KG1 (cell line): Measurements from ENCODE around the gene SH2D2A.

ENCODE experiments used
- DNase-seq: peaks from one replicate; lab custom pipeline; 2025; lab: John Stamatoyannopoulos, UW

SH2D2A gene

DNA sequence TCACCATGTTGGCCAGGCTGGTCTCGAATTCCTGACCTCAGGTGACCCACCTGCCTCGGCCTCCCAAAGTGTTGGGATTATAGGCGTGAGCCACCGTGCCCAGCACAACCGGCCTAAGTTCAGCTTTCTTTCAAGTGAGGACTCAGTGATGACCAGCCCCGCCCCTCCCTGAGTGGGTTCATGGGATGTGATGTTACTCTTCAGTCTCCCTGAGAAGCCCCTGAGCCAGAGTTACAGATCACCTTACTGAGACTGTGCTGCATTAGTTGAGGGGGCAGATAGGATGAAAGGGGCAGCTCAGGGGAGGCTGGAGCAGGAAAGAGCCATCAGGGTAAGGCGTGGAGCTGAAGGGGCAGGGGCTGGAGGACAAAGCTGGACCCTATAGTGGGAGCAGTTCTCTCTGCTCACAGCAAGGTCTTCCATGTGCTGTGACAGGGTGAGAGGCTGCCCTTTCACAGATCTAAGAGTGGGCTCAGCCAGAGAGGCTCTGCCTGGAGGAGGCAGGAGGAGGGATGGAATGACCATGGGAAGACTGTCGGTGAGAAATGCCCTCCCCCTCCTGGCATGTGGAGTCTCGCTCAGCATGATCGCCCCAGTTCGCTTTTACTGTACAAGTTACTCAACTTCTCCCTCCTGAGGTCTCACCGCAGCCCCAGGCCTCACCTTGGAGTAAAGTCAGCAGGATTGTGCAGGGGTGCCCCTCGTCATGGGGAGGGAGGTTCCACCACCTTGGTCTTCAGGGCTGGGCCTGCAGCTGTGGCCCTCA lies 13.4 kb downstream of the SH2D2A start:
- no peak for DNase-seq

DNA sequence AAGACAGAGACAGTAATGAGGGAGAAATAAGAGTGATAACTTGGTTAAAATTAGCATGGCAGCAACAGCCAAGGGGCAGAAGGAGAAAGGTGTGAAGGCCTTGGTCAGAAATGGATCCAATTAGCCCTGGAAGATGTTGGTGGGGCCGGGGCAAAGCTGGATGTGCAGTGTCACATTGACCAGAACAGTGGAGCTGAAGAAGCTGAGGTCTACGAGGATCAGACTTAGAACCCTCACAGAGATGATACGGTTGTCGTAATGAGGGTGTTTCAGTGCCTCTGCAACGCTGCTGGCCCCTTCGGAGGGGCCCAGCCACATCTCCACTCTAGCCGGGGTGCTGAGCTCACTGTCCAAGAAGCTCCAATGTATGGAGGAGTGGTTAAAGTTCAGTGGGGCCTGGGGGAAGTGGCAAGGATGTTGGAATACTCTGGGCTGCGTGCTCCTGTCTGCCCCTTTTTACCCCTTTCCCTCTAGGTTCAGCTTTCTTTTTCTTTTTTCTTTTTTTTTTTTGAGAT lies 14.2 kb downstream of the SH2D2A start:
- DNase-seq, result no peak

DNA sequence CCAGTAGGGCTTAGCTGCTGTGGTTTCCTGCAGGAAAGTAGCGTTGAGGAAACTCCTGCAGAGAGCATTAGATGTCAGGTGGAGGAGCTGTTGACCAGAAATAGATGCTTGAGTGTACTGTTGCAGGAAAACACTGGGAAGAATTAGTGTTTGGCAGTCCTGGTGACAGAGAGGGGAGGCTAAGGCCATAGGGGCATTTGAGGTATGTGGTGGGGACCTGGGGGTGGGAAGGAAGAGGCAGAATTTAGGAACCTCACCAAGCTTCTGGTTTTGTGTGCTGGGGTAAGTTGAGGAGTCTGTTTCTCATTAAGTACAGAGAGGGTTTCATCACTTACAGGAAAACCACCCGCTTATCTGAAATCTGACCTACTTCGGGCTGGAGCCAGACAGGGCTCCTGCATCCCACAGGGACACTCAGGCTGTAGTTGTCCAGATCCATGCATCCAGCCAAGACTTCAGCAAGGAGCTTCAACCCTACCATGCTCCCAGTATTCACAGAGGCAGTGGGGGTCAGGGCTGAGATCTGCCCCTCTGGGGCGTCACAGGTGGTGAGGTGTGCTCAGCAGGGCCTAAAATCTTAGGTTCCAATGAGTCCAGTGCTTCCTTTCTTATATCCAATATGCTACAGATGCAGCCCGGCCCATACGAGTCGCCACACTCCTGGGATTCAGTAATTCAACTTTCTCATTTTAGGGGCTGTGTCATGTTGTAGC lies 15.1 kb downstream of the SH2D2A start:
- no peak for DNase-seq

DNA sequence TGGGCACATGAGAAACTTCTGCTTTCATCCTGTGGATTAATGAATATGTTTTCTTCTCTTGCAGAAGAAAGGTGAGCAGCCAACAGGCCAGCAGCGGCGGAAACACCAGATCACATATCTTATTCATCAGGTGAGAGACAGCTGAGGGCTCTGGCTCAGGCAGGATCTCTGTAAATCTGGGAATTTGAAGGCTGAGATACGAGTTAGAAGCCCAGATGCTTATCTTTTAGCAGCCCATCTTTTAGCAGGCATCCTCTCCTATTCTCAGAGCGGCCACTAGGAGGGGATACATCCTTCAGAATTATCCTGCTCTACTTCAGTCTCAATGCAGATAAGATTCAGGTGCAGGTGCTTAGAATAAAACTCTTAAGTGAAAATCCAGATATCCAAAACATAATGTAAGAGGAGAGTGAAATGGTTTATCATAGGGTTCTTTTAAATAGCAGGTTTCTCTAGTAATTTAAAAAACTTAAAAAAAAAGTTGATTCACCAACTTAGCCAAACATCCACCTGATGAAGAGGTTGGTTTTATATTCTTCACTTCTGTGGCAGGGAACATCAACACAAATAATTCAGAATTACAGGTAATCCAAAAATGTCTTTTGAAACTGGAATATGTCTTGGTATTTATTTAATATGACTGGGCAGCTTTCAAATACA lies 19.3 kb downstream of the SH2D2A start:
- DNase-seq, result peak; percentile 10

DNA sequence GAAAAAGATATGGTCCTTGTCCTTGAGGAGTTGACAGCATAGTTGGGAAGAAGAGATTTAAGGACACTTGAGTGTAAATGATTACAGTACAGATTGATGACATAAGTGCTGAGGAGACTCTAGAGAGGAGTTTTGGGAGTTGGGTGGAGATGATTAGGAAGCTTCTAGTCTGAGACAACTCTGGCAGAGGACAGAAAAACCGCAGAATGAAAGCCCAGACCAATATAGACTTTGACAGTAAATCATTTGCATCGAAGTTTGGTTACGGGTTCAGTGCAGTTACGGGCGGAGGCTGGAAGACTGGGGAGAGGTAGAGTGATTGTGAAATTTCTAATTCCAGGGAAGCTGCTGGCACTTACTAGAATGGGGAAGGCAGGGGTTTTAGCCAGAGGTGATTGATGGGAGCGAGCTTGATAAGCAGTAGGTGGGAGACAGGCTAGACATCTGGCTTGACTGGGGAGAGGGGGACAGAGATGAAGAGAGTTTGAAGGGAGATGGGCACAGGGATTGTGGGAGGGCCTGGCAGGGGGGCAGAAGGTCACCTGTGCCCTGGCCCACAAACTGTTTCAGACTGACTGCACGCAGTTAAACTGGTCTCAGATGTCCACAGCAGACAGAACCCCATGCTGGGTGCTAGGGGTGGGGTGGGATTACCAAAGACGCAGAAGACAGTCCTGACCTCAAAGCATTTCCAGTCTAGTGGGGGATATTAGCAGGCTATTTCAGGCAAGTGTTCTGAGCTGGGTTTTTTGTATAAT lies 20.1 kb downstream of the SH2D2A start:
- no peak for DNase-seq

DNA sequence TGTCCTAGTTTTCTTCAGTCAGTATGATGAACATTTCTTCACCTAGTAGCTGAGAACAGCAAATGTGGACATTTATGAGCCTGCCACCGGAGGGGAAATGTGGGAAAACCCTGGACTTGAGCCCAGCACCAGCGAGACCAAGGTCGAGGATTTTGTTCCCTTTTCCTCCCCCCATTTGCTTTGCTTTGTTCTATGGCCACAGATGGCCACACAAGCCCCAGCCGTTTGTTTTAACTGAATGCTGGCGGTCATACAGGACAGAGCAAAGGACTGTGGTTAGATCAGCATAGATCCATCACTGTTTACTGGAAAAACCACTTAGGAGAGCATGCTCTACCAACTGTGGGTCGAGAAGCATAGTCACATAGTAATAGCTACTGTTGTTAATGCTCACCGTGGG lies 20.9 kb downstream of the SH2D2A start:
- no peak for DNase-seq

DNA sequence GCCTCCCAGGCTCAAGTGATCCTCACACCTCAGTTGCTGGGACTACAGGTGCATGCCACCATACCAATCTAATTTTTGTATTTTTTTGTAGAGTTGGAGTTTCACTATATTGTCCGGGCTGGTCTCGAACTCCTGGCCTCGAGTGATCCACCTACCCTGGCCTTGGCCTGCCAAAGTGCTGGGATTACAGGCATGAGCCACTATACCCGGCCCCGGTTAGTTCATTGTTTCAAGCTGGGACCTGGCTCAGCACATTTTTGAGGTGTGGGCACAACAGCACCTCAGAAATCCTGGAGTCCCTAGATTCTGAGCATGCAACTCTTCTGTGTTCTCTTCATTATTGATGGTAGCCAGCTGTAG lies 21.3 kb downstream of the SH2D2A start:
- no peak for DNase-seq

DNA sequence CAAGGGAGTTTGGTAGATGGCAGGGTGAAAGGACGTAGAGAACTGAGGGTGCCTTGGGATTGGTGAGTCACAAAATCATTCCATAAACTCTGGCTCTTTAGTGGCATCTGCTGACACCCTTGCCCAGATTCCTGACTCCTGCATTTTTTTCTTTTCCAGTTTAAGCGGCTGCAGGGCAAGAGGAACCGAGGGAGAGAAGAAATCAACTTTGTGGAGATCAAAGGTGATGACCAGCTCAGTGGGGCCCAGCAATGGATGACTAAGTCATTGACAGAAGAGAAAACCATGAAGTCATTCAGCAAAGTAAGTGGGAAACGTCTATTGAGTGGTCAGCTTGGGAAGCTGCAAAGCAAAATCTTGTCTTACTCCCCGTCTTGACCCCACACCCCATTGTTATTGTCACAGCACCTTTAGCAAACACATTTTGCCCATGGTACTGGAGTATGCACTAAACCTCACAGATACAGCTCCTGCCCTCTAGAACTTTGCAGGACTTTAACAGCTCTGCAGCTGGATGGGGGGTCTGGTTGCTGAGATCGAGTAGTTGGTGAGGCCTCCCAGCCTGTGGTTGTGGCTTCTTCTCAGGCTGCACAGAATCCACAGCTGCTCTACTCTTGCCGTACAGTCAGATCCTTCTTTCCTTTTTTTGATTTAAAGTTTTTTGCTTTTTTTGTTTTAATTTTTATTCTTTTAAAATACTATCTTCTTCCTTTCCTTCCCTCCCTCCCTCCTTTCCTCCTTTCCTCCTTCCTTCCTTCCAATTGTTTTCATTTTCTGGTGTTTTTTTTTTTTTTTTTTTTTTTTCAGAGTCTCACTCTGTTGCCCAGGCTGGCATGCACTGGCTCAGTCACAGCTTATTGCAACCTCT lies 21.9 kb downstream of the SH2D2A start:
- DNase-seq, result no peak

DNA sequence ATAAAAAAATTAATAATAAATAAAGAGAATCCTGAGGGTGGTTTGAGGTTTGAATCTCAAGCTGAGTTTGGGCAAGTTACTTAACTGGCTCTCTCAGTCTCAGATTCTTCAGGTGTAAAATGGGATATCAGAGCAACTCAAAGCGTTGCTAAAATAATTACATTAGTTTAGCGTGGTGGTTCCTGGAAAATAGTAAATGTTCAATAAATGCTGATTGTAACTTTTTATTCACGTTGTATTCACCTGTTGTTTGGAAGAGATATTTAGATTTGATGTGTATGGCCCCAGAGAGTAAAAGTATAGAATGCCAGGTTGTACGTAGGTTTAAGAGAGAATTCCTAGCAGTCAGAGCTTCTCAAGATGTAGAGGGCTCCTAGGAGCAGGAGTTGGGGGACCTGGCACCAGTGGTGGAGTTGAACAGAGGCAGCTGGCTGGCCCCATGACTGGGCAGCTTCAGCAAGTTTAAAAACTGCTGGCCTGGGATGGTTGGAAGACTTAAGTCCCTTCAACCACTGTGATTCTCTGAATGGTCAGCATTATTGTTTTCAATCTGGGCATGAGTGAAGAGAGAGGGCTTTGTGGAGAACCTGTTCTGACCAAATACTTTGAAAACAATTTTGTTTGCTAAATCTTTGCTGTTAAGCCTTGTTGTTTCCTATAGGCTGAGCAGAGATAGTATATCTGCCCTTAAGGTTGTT lies 26.9 kb downstream of the SH2D2A start:
- DNase-seq, result no peak

DNA sequence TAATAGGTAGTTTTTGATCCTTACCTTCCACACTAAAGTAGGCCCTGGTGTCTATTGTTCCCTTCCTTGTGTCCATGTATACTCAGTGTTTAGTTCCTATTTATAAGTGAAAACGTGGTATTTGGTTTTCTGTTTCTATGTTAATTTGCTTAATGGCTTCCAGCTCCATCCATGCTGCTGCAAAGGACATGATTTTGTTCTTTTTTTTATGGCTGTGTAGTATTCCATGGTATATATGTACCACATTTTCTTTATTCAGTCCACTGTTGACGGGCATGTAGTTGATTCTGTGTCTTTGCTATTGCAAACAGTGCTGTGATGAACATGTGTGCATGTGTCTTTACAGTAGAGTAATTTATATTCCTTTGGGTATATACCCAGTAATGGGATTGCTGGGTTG lies 28.5 kb downstream of the SH2D2A start:
- DNase-seq, result no peak

DNA sequence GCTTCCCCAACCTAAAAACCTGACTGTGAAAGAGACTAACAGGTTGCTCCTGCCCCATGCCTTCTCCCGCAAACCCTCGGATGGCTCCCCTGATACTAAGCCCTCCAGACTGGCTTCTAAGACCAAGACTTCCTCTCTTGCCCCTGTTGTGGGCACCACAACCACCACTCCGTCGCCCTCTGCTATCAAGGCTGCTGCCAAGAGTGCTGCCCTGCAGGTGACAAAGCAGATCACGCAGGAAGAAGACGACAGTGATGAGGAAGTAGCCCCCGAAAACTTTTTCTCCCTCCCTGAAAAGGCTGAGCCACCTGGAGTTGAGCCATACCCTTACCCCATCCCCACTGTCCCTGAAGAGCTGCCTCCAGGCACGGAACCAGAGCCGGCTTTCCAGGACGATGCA lies 30.0 kb downstream of the SH2D2A start:
- no peak for DNase-seq

DNA sequence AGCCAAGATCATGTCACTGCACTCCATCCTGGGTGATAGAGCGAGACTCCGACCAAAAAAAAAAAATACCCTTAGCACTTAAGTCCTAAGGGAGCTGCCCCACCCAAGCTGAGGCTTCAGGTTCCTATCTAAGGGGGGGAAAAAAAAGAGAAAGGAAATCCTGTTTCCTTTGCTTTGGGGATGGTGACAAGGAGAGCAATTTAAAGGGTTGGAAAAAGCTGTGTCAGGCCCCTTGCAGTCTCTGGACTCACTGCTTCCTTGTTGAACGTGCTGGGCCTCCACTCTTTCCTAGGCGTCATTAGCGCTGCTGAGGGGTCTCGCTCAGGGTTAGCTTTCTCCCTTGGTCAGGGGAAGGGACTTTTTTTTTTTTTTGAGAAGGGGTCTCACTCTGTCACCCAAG lies 31.2 kb downstream of the SH2D2A start:
- no peak for DNase-seq

DNA sequence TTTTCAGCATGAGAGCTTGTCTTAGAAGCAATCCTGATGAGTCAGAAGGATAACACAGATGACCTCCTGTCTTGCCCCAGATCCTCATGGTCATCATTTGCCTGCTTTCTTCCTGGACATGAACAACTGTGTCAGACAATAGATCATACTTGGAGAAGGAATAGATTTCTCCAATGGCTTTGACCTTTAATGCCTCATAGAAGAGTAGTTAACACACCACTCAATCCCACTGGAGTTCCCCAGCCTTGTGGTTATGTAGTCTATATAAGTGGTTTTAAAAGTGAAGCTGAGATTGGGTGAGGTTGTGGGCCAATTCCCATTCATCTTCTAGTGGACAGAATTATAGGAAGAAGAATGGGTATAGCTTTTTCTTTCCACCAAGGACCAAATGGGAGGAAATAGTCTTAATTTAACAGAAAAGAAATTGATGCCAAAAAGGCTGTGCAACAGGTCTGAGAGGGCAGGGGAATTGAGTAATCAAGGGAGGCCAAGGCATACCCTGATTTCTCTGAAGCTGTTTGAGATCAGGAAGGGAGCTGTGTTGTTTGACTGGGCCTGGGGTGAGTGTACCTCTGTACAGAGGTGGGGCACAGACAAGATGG lies 35.0 kb downstream of the SH2D2A start:
- no peak for DNase-seq

DNA sequence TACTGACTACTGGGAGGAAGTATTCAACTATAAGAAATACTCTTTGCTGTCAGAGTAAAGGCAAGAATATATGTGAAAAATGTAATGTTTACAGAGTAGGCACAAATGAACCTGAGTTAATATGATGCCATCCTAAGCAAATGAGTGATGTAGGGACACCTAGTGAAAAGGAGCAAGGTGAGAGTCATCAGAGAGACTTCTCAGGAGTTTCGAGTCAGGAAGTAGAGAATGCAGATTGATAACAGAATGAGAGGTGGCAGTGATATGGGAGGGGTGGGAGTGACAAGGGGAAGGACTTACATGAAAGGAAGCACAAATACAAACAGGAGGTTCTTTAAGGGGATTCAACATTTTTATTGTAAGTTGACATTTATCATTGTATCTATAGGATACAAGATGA lies 39.1 kb downstream of the SH2D2A start:
- DNase-seq, result no peak

DNA sequence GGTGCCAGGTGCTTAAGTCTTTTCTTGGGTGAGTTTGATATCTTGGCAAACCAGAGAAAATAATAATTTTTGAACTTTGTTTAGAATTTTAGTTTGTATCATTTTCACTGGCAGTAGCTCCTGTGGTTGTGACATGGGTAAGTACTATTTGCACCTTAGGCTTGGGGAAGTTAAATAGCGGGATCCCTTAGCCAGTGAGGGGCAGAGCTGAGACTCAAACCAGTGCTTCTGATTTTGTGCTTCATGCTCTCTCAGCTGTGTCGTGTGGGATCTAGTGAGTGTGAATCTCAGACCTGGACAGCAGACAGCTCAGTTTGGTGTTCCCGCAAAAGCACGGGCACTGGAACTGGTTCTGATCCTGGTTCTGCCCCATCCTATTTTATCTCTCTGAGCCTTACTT lies 39.7 kb downstream of the SH2D2A start:
- no peak for DNase-seq

DNA sequence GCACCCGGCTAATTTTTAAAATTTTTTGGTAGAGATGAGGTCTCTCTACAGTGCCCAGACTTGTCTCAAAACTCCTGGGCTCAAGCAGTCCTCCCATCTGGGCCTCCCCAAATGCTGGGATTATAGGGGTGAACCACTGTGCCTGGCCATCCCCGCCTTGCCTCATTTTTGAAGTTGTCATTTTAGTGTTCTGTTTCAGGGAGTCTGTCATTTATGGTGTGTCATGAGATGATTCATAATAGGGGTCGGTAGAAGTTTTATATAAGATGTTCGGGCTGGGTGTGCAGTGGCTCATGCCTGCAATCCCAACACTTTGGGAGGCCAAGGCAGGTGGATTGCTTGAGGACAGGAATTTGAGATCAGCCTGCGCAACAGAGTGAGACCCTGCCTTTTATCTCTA lies 40.8 kb downstream of the SH2D2A start:
- DNase-seq, result no peak

DNA sequence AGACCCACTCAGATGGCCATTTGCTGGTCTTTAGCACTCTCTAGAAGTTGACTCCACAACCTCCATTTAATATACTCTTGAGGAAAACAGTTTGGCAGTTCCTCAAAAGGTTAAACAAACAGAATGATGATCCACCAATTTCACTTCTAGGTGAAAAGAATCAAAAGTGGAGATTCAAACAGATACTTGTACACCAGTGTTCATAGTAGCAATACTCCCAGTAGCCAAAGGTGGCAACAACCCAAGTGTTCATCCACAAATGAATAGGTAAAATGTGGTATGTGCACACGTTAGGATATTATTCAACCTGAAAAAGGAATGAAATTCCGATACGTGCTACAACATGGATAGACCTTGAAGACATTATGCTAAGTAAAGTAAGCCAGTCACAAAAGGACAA lies 43.0 kb downstream of the SH2D2A start:
- no peak for DNase-seq

DNA sequence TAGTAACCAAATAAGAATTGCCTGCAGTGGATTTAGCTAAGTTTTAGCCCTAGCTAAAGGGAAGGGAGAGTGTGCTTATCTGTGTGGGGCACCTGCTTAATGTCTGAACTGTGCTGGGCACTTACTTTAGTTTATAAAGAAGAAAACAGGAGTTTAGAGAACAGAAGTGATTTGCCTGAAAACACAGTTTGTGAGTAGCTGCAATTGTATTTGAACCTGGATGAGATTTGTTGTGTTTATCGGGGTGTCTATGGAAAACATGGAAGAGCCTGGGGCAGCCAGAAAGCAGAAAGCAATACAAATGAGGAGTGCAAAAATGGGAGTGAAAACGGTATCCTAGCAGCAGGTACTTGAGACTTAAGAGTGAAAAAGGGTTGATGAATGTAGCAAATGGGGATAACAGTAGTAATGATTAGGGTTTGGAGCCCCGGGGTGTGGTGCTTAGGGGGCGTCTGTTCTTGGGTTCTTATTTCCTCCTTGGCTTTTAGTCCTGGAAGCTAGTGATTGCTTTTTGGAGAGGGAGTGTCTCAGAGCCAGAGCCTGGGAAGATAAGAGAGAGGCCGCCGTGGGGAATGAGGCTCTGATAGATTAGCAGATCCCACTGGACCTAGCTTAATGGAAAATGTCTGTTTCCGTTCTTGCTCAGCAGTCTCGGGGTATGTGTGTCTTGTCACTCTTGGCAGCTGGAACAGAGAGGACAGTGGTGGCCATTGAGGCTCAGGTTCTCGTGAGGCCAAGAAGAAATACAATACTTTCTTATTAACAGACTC lies 43.7 kb downstream of the SH2D2A start:
- DNase-seq, result no peak

DNA sequence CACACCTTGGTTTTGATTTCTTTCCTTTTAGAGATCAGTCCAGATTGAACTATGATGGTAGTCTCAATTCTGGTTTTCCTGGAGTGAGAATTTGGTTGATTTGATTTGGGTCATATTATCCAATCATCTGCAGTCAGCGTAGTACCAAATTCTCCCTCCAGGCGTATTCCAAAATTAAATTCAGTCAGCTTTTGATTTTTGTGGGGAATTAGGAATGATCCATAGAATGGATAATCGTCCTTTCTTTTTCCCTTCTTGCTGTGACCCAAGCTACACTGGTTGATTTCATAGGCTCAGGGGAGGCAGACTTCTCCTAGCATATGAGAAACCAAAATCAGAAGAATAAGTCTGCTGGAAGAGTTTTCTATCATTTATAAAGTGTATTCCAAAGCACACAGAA lies 44.4 kb downstream of the SH2D2A start:
- no peak for DNase-seq
